Measurements from ENCODE around the gene BRIP1.
"Not testable (repeated sequence)": the region's sequence is repeated elsewhere in the genome, so short reads cannot be mapped to it uniquely, and the experiment has no call there.

BRIP1 gene

DNA sequence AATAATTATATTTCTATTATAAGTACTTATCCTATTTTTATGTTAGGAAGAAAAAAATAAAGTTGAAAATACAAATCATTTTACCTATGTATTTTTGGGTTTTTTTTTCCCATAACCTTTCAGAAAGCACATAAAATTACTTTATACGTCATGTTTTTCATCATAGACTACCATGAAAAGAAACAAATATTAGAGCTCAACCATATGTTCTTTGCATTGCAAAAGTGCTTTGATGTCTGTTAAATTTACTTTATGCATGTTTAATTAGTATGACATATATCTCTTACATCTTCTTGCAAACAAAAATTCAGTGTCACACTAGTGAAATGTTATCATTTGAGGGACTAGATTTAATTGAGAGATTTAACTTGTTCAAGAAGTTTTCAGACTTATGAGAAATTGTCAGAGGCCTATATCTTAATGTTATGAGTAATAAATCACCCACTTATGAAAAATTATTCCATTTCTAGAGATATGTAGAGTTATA lies 24.0 kb downstream of the BRIP1 start:
- Histone ChIP-seq H3K9me3 (ENCODE audit: low read length) (no peaks in the 10 kb centered on the region), H3K4me1 (ENCODE audit: insufficient read depth, low read length) (no peaks in the 10 kb centered on the region), H3K36me3 (ENCODE audit: insufficient read depth, low read length) (no peaks in the 10 kb centered on the region), H3K4me3 (ENCODE audit: low read depth in 1 of 2, low read length in 2 of 2) (no peak overlapping the region), H3K27ac (ENCODE audit: low read depth, low read length) (no peak overlapping the region), H3K27me3 (ENCODE audit: control insufficient read depth in 1 of 2, insufficient read depth in 2 of 2, low read length in 2 of 2) (no peaks in the 10 kb centered on the region), H3K9ac (ENCODE audit: low read length) (no peak overlapping the region)

DNA sequence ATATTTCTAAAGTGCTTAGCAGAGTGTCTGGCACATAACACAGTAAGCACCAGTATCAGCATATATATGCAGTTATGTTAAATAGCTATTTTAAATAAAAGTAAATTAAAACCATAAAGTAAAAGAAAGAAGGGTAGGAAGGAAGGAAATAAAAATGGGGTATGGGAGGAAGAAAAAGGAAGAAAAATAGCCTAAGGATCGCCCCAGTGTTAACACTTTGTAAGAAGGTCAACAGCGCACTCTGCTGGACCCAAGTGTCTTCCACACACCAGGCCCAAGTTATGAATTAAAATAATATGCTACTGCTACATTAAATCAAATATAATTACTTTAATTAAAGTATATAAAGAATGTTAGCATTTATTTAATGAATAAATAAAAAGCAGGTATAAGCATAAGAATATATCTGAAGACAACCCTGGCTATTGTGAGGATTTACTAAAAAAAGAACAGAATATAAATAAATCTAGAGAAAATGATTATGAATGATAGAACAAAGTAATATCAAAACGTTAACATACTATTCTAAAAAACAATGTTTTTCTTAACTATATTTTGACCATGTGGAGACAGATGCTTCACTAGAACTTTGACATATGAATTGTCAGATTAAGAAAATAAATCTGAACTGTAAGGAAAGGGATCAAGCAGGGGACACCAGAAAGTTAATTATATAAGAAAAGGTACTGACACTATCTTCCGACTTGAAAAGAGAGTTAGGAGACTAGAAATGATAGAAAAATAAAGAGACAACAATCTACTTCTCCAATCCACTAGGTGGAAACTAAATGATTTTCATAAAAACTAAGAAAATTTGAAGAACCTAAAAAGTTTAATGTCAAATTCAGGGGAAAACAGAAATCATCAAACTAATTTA lies 25.9 kb downstream of the BRIP1 start:
- Histone ChIP-seq H3K4me1 (ENCODE audit: insufficient read depth, low read length) (no peaks in the 10 kb centered on the region), H3K4me3 (ENCODE audit: low read depth in 1 of 2, low read length in 2 of 2) (no peak overlapping the region), H3K9me3 (ENCODE audit: low read length) (no peaks in the 10 kb centered on the region), H3K27ac (ENCODE audit: low read depth, low read length) (no peak overlapping the region), H3K27me3 (ENCODE audit: control insufficient read depth in 1 of 2, insufficient read depth in 2 of 2, low read length in 2 of 2) (no peaks in the 10 kb centered on the region), H3K9ac (ENCODE audit: low read length) (no peak overlapping the region), H3K36me3 (ENCODE audit: insufficient read depth, low read length) (no peaks in the 10 kb centered on the region)

DNA sequence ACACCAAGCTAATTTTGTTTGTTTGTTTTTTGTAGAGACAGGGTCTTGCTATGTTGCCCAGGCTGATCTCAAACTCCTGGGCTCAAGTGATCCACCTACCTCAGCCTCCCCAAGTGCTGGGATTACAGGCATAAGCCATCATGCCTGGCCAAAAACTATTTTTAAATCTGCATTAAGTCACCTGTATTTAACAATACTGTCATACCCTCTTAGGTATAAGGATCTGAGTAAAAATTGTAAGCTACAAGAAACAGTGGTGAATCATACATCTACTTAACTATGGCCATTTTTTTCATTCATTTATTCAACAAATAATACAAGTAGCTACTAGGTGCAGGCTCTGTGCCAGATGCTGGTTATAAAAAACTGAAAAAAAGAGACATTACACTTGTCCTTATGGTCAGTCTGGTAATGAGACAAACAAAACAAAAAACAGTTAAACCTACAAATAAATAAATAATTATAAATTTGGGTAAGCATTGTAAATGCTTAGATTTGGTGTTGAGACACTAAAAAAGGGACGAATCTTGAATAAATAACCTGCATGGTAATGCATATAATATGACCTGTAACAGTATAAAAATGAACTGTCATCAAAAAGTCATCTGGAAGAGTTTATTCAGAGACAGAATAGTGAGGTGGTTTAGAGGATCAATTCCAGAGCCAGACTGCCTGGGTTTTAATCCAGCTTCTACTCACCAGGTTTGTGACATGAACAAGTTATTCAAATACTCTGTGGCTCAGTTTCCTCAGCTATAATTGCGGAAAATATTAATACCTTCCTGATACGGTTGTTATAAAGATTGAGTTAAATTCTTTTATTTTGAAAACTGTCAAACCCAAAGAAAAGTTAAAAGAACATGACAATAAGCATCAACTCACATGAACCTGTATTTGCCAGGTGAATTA lies 26.8 kb downstream of the BRIP1 start:
- H3K9ac ChIP-seq (ENCODE audit: low read length), result no peak overlapping the region
- no peak overlapping the region for H3K4me3 ChIP-seq (ENCODE audit: low read depth in 1 of 2, low read length in 2 of 2)
- H3K36me3 ChIP-seq (ENCODE audit: insufficient read depth, low read length), result no peaks in the 10 kb centered on the region
- no peaks in the 10 kb centered on the region for H3K9me3 ChIP-seq (ENCODE audit: low read length)
- H3K27ac ChIP-seq (ENCODE audit: low read depth, low read length), result no peak overlapping the region
- H3K4me1 ChIP-seq (ENCODE audit: insufficient read depth, low read length), result no peaks in the 10 kb centered on the region
- H3K27me3 ChIP-seq (ENCODE audit: control insufficient read depth in 1 of 2, insufficient read depth in 2 of 2, low read length in 2 of 2), result no peaks in the 10 kb centered on the region

DNA sequence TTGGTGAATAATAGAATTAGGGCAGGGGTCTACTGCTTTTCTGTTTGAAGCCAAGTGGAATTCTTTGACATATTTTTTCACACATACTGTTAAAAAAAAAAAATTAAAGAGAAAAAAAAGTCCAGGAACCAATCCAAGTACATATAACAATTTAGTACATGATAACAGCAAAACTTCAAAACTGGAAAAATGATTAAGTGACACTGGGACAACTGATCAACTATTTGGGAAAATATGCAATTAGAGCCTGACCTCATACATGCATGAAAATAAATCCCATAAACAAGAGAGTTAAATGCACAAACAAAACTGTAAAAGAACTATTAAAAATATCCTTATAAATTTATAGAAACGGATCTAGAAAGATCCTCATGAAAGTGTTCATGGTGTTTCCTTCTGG lies 27.7 kb downstream of the BRIP1 start:
- Histone ChIP-seq H3K9ac (ENCODE audit: low read length) (no peak overlapping the region), H3K27me3 (ENCODE audit: control insufficient read depth in 1 of 2, insufficient read depth in 2 of 2, low read length in 2 of 2) (no peaks in the 10 kb centered on the region), H3K4me1 (ENCODE audit: insufficient read depth, low read length) (no peaks in the 10 kb centered on the region), H3K27ac (ENCODE audit: low read depth, low read length) (no peak overlapping the region), H3K4me3 (ENCODE audit: low read depth in 1 of 2, low read length in 2 of 2) (no peak overlapping the region), H3K9me3 (ENCODE audit: low read length) (no peaks in the 10 kb centered on the region), H3K36me3 (ENCODE audit: insufficient read depth, low read length) (no peaks in the 10 kb centered on the region)

GRCh38 chr17:61834610-61835009 lies 28.7 kb downstream of the BRIP1 start:
- Histone ChIP-seq H3K9me3 (ENCODE audit: low read length) (no peaks in the 10 kb centered on the region), H3K4me1 (ENCODE audit: insufficient read depth, low read length) (no peaks in the 10 kb centered on the region), H3K36me3 (ENCODE audit: insufficient read depth, low read length) (no peaks in the 10 kb centered on the region), H3K27me3 (ENCODE audit: control insufficient read depth in 1 of 2, insufficient read depth in 2 of 2, low read length in 2 of 2) (no peaks in the 10 kb centered on the region), H3K9ac (ENCODE audit: low read length) (no peak overlapping the region), H3K27ac (ENCODE audit: low read depth, low read length) (no peak overlapping the region), H3K4me3 (ENCODE audit: low read depth in 1 of 2, low read length in 2 of 2) (no peak overlapping the region)

DNA sequence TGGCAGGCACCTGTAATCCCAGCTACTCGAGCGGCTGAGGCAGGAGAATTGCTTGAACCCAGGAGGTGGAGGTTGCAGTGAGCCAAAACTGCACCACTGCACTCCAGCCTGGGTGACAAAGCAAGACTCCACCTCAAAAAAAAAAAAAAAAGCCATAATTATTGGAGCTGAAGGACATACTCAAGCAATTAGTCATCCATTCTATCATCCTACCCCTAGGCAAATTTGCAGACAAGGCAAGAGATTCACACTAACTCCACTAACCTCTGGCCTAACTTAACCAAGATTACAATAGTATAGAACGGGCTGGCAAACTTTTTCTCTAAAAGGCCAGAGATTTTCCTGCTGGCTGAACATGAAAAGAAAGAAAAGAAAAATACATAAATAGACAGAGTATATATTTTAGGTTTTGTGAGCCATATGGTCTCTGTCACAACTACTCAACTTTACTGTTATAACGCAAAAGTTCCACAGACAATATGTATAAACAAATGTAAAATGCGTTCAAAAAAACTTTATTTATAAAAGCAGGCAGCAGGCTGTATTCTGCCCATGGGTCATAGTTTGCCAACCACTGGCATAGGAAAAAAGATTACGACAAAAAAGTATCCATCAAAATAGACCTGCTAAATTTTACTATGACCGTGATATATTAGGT lies 29.7 kb downstream of the BRIP1 start:
- H3K27ac ChIP-seq (ENCODE audit: low read depth, low read length), result no peak overlapping the region
- H3K9ac ChIP-seq (ENCODE audit: low read length), result no peak overlapping the region
- no peak overlapping the region for H3K4me3 ChIP-seq (ENCODE audit: low read depth in 1 of 2, low read length in 2 of 2)
- no peaks in the 10 kb centered on the region for H3K27me3 ChIP-seq (ENCODE audit: control insufficient read depth in 1 of 2, insufficient read depth in 2 of 2, low read length in 2 of 2)
- no peaks in the 10 kb centered on the region for H3K36me3 ChIP-seq (ENCODE audit: insufficient read depth, low read length)
- no peaks in the 10 kb centered on the region for H3K9me3 ChIP-seq (ENCODE audit: low read length)
- no peaks in the 10 kb centered on the region for H3K4me1 ChIP-seq (ENCODE audit: insufficient read depth, low read length)

DNA sequence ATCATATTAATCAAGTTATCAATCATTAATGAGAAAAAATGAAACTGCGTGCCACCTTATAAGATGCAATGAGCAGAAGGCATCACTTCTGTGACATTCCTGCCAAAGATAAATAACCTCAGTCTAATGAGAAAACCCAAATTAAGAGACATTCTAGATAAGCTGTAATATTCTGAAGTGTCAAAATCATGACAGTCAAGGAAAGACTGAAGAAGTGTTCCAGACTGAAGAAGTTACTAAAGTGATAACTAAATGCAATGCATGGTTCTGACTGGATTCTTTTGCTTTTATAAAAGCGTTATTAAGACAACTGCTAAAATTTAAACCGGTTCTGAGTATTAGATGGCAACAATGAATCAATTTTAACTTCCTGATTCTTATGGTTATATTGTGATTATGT lies 30.9 kb downstream of the BRIP1 start:
- Histone ChIP-seq H3K27ac (ENCODE audit: low read depth, low read length) (no peak overlapping the region), H3K4me1 (ENCODE audit: insufficient read depth, low read length) (no peaks in the 10 kb centered on the region), H3K27me3 (ENCODE audit: control insufficient read depth in 1 of 2, insufficient read depth in 2 of 2, low read length in 2 of 2) (no peaks in the 10 kb centered on the region), H3K9me3 (ENCODE audit: low read length) (no peaks in the 10 kb centered on the region), H3K36me3 (ENCODE audit: insufficient read depth, low read length) (no peaks in the 10 kb centered on the region), H3K9ac (ENCODE audit: low read length) (no peak overlapping the region), H3K4me3 (ENCODE audit: low read depth in 1 of 2, low read length in 2 of 2) (no peak overlapping the region)

GRCh38 chr17:61831099-61831498 lies 32.2 kb downstream of the BRIP1 start:
- Histone ChIP-seq H3K4me1 (ENCODE audit: insufficient read depth, low read length) (no peaks in the 10 kb centered on the region), H3K9ac (ENCODE audit: low read length) (no peak overlapping the region), H3K27me3 (ENCODE audit: control insufficient read depth in 1 of 2, insufficient read depth in 2 of 2, low read length in 2 of 2) (no peaks in the 10 kb centered on the region), H3K36me3 (ENCODE audit: insufficient read depth, low read length) (no peaks in the 10 kb centered on the region), H3K27ac (ENCODE audit: low read depth, low read length) (no peak overlapping the region), H3K4me3 (ENCODE audit: low read depth in 1 of 2, low read length in 2 of 2) (no peak overlapping the region), H3K9me3 (ENCODE audit: low read length) (no peaks in the 10 kb centered on the region)

DNA sequence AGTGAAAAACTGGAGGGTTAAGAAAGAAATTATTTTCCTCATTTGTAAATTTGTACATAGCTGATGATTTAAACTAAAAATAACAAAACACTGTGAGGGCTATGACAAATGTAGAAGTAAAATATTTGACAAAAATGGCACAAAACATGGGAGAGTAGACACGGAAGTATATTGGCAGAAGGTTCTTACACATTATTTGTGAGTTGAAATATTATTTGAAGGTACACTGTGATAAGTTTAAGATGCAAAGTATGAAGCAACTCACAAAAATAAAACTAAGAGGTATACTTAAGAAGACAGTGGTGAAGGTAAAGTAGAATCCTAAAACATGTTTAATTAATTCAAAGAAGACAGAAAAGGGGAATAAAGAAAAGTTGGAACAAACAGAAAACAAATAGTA lies 34.6 kb downstream of the BRIP1 start:
- H3K9me3 ChIP-seq (ENCODE audit: low read length), result no peaks in the 10 kb centered on the region
- H3K27me3 ChIP-seq (ENCODE audit: control insufficient read depth in 1 of 2, insufficient read depth in 2 of 2, low read length in 2 of 2), result no peaks in the 10 kb centered on the region
- no peak overlapping the region for H3K4me3 ChIP-seq (ENCODE audit: low read depth in 1 of 2, low read length in 2 of 2)
- no peaks in the 10 kb centered on the region for H3K36me3 ChIP-seq (ENCODE audit: insufficient read depth, low read length)
- no peak overlapping the region for H3K9ac ChIP-seq (ENCODE audit: low read length)
- no peaks in the 10 kb centered on the region for H3K4me1 ChIP-seq (ENCODE audit: insufficient read depth, low read length)
- no peak overlapping the region for H3K27ac ChIP-seq (ENCODE audit: low read depth, low read length)

DNA sequence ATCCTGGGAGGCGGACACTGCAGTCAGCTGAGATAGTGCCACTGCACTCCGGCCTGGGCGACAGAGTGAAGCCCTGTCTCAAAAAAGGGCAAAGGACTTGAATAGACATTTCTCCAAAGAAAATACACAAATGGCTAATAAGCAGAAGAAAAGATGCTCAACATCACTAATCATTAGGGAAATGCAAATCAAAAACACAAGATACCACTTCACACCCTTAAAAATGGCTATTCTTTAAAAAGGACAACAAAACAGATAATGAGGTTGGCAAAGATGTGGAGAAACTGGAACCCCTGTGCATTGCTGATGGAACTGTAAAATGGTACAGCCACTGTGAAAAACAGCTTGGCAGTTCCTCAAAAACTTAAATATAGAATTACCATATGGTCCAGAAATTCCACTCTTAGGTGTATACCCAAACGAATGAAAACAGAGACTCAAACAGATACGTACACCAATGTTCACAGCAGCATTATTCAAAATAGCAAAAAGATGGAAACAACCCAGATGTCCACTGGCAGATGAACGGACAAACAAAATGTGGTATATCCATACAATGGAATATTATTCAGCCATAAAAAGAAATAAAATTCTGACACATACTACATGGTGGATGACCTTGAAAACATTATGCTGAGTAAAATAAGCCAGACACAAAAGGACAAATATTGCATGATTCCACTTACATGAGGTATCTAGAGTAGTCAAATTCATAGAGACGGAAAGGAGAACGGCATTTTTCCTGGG lies 35.5 kb downstream of the BRIP1 start:
- Histone ChIP-seq H3K27ac (ENCODE audit: low read depth, low read length) (no peak overlapping the region), H3K27me3 (ENCODE audit: control insufficient read depth in 1 of 2, insufficient read depth in 2 of 2, low read length in 2 of 2) (no peaks in the 10 kb centered on the region), H3K9ac (ENCODE audit: low read length) (no peak overlapping the region), H3K4me3 (ENCODE audit: low read depth in 1 of 2, low read length in 2 of 2) (no peak overlapping the region), H3K36me3 (ENCODE audit: insufficient read depth, low read length) (no peaks in the 10 kb centered on the region), H3K9me3 (ENCODE audit: low read length) (no peaks in the 10 kb centered on the region), H3K4me1 (ENCODE audit: insufficient read depth, low read length) (no peaks in the 10 kb centered on the region)

GRCh38 chr17:61826866-61827265 lies 36.5 kb downstream of the BRIP1 start:
- not testable (repeated sequence) for H3K27me3 ChIP-seq (ENCODE audit: control insufficient read depth in 1 of 2, insufficient read depth in 2 of 2, low read length in 2 of 2); H3K9ac ChIP-seq (ENCODE audit: low read length)

More at GRCh38 chr17:61826866-61827265, 36.5 kb downstream of the BRIP1 start:
- H3K36me3 ChIP-seq (ENCODE audit: insufficient read depth, low read length); H3K4me1 ChIP-seq (ENCODE audit: insufficient read depth, low read length); H3K9me3 ChIP-seq (ENCODE audit: low read length); H3K27ac ChIP-seq (ENCODE audit: low read depth, low read length); H3K4me3 ChIP-seq (ENCODE audit: low read depth in 1 of 2, low read length in 2 of 2): not testable (repeated sequence)
